ENCODE data around the gene TPM4.
"Not testable (repeated sequence)": the region's sequence is repeated elsewhere in the genome, so short reads cannot be mapped to it uniquely, and the experiment has no call there.

TPM4 gene

GRCh38 chr19:16074488-16075365, 1.6 kb upstream of the TPM4 start:
- no peak for DNase-seq

- DNase-seq: no peak
These were observed 703 bp upstream of the TPM4 start for GRCh38 chr19:16075430-16076153.

- no peak for DNase-seq
These were observed 790 bp downstream of the TPM4 start for GRCh38 chr19:16076958-16077611.

GRCh38 chr19:16077984-16078758, 1.9 kb downstream of the TPM4 start:
- peak; percentile 78 for DNase-seq

GRCh38 chr19:16078759-16079707, 2.7 kb downstream of the TPM4 start:
- DNase-seq: peak; percentile 97

GRCh38 chr19:16084067-16084685, 7.9 kb downstream of the TPM4 start:
- no peak for DNase-seq

DNA sequence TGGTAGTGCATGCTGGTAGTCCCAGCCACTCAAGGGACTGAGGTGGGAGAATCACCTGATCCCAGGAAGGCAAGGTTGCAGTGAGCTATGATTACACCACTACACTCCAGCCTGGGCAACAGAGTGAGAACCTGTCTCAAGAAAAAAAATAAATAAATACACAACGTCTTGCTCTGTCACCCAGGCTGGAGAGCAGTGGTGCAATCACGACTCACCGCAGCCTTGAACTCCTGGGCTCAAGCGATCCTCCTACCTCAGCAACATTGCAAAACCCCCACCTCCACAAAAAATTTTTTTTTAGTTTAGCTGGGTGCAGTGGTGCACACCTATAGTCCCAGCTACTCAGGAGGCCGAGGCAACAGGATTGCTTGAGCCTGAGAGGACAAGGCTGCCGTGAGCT, 8.8 kb downstream of the TPM4 start:
- peak; percentile 53 for DNase-seq

GRCh38 chr19:16087404-16087803, 11.1 kb downstream of the TPM4 start:
- not testable (repeated sequence) for DNase-seq

GRCh38 chr19:16087940-16088339, 11.6 kb downstream of the TPM4 start:
- DNase-seq: no peak

- DNase-seq: no peak
These were observed 12.2 kb downstream of the TPM4 start for GRCh38 chr19:16088351-16089009.

- DNase-seq: no peak
These were observed 12.9 kb downstream of the TPM4 start for GRCh38 chr19:16089010-16089846.

GRCh38 chr19:16091546-16092475, 15.5 kb downstream of the TPM4 start:
- DNase-seq: no peak

DNA sequence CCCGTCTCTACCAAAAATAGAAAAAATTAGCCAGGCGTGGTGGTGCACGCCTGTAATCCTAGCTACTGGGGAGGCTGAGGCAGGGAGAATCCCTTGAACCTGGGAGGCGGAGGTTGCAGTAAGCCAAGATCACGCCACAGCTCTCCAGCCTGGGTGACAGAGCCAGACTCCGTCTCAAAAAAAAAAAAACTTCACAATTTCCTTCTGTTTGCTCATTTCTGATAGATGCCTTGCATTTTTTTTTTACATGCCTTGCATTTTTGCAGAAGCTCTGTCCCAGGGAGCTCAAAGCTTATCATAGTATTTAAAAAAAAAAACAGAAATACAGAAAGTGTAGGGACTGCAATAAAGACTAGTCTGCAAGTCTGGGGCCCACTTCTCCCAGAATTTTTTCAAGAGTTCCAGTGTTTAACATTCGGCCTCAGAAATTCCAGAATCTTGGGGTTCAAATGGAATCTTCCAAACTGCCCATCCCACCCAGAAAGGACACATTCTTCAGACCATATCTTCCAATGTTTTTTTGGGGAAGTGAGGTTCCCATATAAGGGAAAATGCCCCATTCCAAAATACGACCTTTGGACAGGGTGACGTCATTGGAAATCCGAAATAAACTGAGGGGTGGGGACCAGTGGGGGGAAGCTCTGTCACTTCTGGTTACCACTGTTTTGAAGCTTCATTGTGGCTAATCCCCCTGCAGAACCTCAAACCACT, 18.2 kb downstream of the TPM4 start:
- DNase-seq: no peak

- DNase-seq: no peak
These were observed 18.8 kb downstream of the TPM4 start for GRCh38 chr19:16095071-16095571.

DNA sequence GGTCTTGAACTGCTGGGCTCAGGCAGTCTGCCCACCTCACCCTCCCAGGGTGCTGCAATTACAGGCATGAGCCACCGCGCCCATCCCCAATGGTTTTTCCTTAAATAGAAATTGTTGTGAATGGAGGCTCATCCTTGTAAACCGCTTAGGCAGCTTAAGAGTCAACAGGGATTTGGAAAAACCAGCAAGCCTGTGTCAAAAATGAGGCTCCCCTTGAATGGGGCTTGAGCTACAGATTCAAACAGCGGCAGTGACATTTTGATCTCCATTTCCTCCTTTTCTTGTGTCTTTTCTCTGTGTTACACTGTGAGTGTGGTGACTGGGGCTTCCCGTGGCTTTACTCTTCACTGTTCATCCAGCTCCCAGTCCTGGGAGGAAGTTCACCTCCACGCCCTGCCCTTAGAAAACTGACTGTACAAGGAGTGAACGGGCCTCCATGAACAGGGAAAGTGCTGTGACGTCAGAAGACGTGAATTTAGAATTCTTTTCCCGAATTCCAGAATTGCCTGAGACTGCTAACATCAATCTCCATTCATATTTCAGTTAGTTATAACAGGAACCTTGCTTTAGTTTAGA, 20.1 kb downstream of the TPM4 start:
- DNase-seq: no peak

GRCh38 chr19:16098416-16098768, 22.1 kb downstream of the TPM4 start:
- no peak for DNase-seq

DNA sequence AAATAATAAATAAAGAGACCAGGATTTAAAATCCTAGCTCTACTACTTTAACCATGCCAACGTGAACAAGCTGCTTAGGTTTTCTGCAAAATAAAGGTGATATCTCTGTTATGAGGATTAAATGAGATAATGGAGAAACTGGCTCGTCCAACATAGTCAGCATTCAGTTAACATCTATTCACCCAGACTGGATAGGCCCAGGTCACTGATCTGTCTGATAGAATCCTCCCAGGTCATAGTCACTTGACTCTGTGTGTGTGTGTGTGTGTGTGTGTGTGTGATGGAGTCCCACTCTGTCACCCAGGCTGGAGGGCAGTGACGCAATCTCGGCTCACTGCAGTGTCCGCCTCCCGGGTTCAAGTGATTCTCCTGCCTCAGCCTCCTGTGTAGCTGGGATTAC, 22.5 kb downstream of the TPM4 start:
- DNase-seq: no peak

Measured in EL (cell line).